GM12878 (cell line): ENCODE results near the gene AKAP9. TPM values are rescaled to one million over a fixed set of nuclear protein-coding genes. Genes with fewer than 3 reads are reported as not detected.

Experiments
- ATAC-seq: fragments of 200-7000 bp; cut with Tn5 transposase; 3 replicates; pipeline ENCODE4 v1.9.1; 2020; ENCODE audit warnings: mild to moderate bottlenecking, moderate library complexity
- BruUV-seq: library from RNA; stranded (reverse); fragments of 400-500 nt; replicated peaks from 2 replicates; lab custom pipeline; 2021; lab: Mats Ljungman, UMichigan
- CTCF ChIA-PET: fragments of 300-600 bp; sonication (Branson Sonifier 250); formaldehyde crosslinking; extraction: SDS; loops from one replicate; lab custom pipeline; 2021; ENCODE audit warnings: inconsistent platforms; lab: Yijun Ruan, JAX
- POLR2A ChIA-PET: fragments of 350-600 bp; formaldehyde crosslinking; extraction: SDS; loops from one replicate; lab custom pipeline; 2021; ENCODE audit warnings: inconsistent platforms; lab: Charles Lee
- RAD21 ChIA-PET: fragments of 300-600 bp; sonication (Branson Sonifier 250); formaldehyde crosslinking; loops from one replicate; lab custom pipeline; 2023; ENCODE audit warnings: antibody characterized with exemption; ENCODE audit not compliant: unreplicated experiment; lab: Charles Lee
- SMC1A ChIA-PET: fragments of 300-600 bp; sonication (Branson Sonifier 250); formaldehyde crosslinking; loops from one replicate; lab custom pipeline; 2023; ENCODE audit not compliant: unreplicated experiment, uncharacterized antibody; lab: Charles Lee
- DNase-seq: peaks from one replicate; pipeline ENCODE4 v3.0.0-alpha.2; 2011; ENCODE audit warnings: low read depth, low spot score
- FAIRE-seq: peaks from 3 replicates; lab custom pipeline; 2011; peaks lifted over from hg19 to GRCh38; lab: Jason Lieb, UNC
- H2AFZ ChIP-seq: 2 replicates; pipeline ENCODE4 v1.6.0; 2011; ENCODE audit warnings: low read depth, low read length, control low read depth; ENCODE audit not compliant: control insufficient read depth
- H3K27ac ChIP-seq: 2 replicates; pipeline ENCODE4 v1.5.1; 2011; ENCODE audit warnings: control low read depth; ENCODE audit not compliant: control insufficient read depth, insufficient read depth
- H3K27me3 ChIP-seq, 2 experiments: replicated peaks in 1 of 2; 2 replicates each; pipeline versions ENCODE4 v1.6.0 to v1.6.1; 2011; ENCODE audit warnings: low read length in 1 of 2; ENCODE audit not compliant: control insufficient read depth in 2 of 2, insufficient read depth in 2 of 2
- H3K36me3 ChIP-seq, 2 experiments: 2 replicates each; pipeline ENCODE4 v1.5.1; 2011; ENCODE audit warnings: low read length in 1 of 2; ENCODE audit not compliant: control insufficient read depth in 2 of 2, insufficient read depth in 2 of 2
- H3K4me1 ChIP-seq: 2 replicates; pipeline ENCODE4 v1.6.1; 2011; ENCODE audit warnings: mild to moderate bottlenecking, low read length, moderate library complexity, mixed read lengths; ENCODE audit not compliant: control insufficient read depth, insufficient read depth
- H3K4me2 ChIP-seq: 2 replicates; pipeline ENCODE4 v1.6.0; 2011; ENCODE audit warnings: control low read depth; ENCODE audit not compliant: control insufficient read depth, insufficient read depth
- H3K4me3 ChIP-seq: fragments of 200-600 bp; sonication (generic); 2 replicates; pipeline ENCODE4 v1.5.1; 2016
- H3K79me2 ChIP-seq: 2 replicates; pipeline ENCODE4 v1.6.0; 2011; ENCODE audit warnings: low read length; ENCODE audit not compliant: control insufficient read depth, insufficient read depth
- H3K9ac ChIP-seq: 2 replicates; pipeline ENCODE4 v1.8.0; 2011; ENCODE audit warnings: low read length, control low read depth, mixed read lengths; ENCODE audit not compliant: control insufficient read depth, insufficient read depth
- H3K9me3 ChIP-seq: replicated peaks from 3 replicates; pipeline ENCODE4 v1.5.1; 2011; ENCODE audit warnings: mild to moderate bottlenecking, low read length; ENCODE audit not compliant: control insufficient read depth, insufficient read depth
- H4K20me1 ChIP-seq: 2 replicates; pipeline ENCODE4 v1.6.0; 2011; ENCODE audit not compliant: control insufficient read depth, insufficient read depth
- BACH1 ChIP-seq: fragments of 450-650 bp; IDR thresholded peaks from 2 replicates; pipeline ENCODE4 v1.6.1; 2017; ENCODE audit warnings: mild to moderate bottlenecking, borderline replicate concordance
- CBX3 ChIP-seq: fragments of 200-600 bp; sonication (generic); IDR thresholded peaks from 2 replicates; pipeline ENCODE4 v1.6.1; 2016; ENCODE audit warnings: low read depth, borderline replicate concordance
- CTCF ChIP-seq, 3 experiments: IDR thresholded peaks in 2 of 3; conservative IDR thresholded peaks in 1 of 3; 2 replicates each; pipeline ENCODE4 v1.5.1; 2011; ENCODE audit warnings: low read depth in 3 of 3, low read length in 3 of 3, mild to moderate bottlenecking in 3 of 3, control low read depth in 2 of 3, moderate library complexity in 2 of 3, inconsistent platforms in 1 of 3, mixed read lengths in 1 of 3; ENCODE audit not compliant: control insufficient read depth in 2 of 3, insufficient read depth in 1 of 3; ENCODE audit errors: extremely low read depth in 1 of 3
- E2F4 ChIP-seq: IDR thresholded peaks from 2 replicates; pipeline ENCODE4 v1.6.1; 2012; ENCODE audit warnings: low read depth, low read length, improper control_type of control experiment
- HDAC2 ChIP-seq: fragments of 200-600 bp; sonication (generic); IDR thresholded peaks from 2 replicates; pipeline ENCODE4 v1.6.1; 2017
- KAT2A ChIP-seq: conservative IDR thresholded peaks from 2 replicates; pipeline ENCODE4 v1.6.1; 2011; ENCODE audit warnings: low read depth, low read length; ENCODE audit not compliant: control insufficient read depth
- KDM1A ChIP-seq: fragments of 200-600 bp; sonication (generic); IDR thresholded peaks from 2 replicates; pipeline ENCODE4 v1.6.1; 2016; ENCODE audit warnings: borderline replicate concordance
- RAD21 ChIP-seq: IDR thresholded peaks from 2 replicates; pipeline ENCODE4 v1.6.1; 2011; ENCODE audit warnings: mild to moderate bottlenecking, low read depth, low read length, moderate library complexity; ENCODE audit not compliant: insufficient read depth
- REST ChIP-seq: IDR thresholded peaks from 2 replicates; pipeline ENCODE4 v1.6.1; 2012; ENCODE audit warnings: mild to moderate bottlenecking, low read depth, low read length
- USF2 ChIP-seq: IDR thresholded peaks from 2 replicates; pipeline ENCODE4 v1.6.1; 2011; ENCODE audit warnings: low read depth, low read length, improper control_type of control experiment, borderline replicate concordance
- ZBTB33 ChIP-seq: fragments of 450-650 bp; IDR thresholded peaks from 2 replicates; pipeline ENCODE4 v1.6.1; 2017; ENCODE audit warnings: mild to moderate bottlenecking
- ZNF384 ChIP-seq: IDR thresholded peaks from 2 replicates; pipeline ENCODE4 v1.6.1; 2012; ENCODE audit warnings: low read depth, mild to moderate bottlenecking, low read length, improper control_type of control experiment, borderline replicate concordance
- WGBS: methylation state at CpG from one replicate; pipeline ENCODE4 v1.1.6; 2016; ENCODE audit warnings: low lambda C conversion rate; ENCODE audit not compliant: insufficient replicate concordance, insufficient coverage; ENCODE audit errors: missing lambda C conversion rate; 5-methylcytosine and 5-hydroxymethylcytosine counted together
- in situ Hi-C: fragments of 300-500 bp; cut with MboI; formaldehyde crosslinking; loops from 9 replicates; pipeline ENCODE4 v1.14.3; 2018; ENCODE audit warnings: mixed read lengths
- intact Hi-C: fragments of 100-400 bp; cut with micrococcal nuclease; formaldehyde crosslinking; loops from one replicate; pipeline ENCODE4 v1.14.2; 2022; ENCODE audit not compliant: unreplicated experiment
- polyA plus RNA-seq, 11 experiments: library from polyadenylated mRNA; depleted of rRNA in 4 of 11; unstranded in 6 of 11; stranded (reverse) in 5 of 11; fragments of >200 nt; fragmentation: Nextera tagmentation in 4 of 11; fragmentation: Illumina TruSeq in 1 of 11; extraction: Ambion mirVana in 4 of 11; extraction: Trizol in 1 of 11; gene quantifications; 1 replicate in 1 of 11; 2 replicates in 10 of 11; pipeline versions ENCODE4 v1.2.1 to v1.2.3, GENCODE V29; 2011 to 2016; ENCODE audit warnings: inconsistent platforms in 2 of 11, missing spikeins in 2 of 11, low read depth in 1 of 11
- total RNA-seq, 4 experiments: library from RNA; depleted of rRNA in 3 of 4; stranded (reverse); fragments of >200 nt in 3 of 4; fragmentation: Illumina TruSeq in 1 of 4; extraction: Trizol in 1 of 4; gene quantifications; 2 replicates each; pipeline versions ENCODE4 v1.2.1 to v1.2.3, GENCODE V29; 2013 to 2021

AKAP9 gene
- total and polyA plus RNA-seq, 10 of the 15 experiments (the other 5 are each of a cell fraction or from before 2014, with no cell fraction given): 21.1 to 62.8 (median 31.6) TPM

- no peak for FAIRE-seq
- TF ChIP-seq REST (no peak), CTCF (IDR thresholded peaks at IDR 0.05 in 2 of 3, conservative IDR thresholded peaks at IDR 0.05 in 1 of 3; ENCODE audit: control insufficient read depth in 2 of 3, extremely low read depth in 1 of 3, insufficient read depth in 1 of 3, low read depth in 3 of 3, low read length in 3 of 3) (no peak), E2F4 (no peak), ZBTB33 (no peak), RAD21 (no peak), HDAC2 (no peak), USF2 (no peak), KAT2A (no peak), KDM1A (no peak), BACH1 (no peak), ZNF384 (no peak), CBX3 (no peak)
- ATAC-seq: no peak
- 100% methylated on average over 3 of the region's 3 CpGs for WGBS
- BruUV-seq: no TSS peak
- no peak overlapping the region for H3K4me2 ChIP-seq
- POLR2A ChIA-PET: no interaction called here
- no peak overlapping the region for H3K9ac ChIP-seq
- H3K4me3 ChIP-seq: no peak overlapping the region
- H3K79me2 ChIP-seq: peaks cover 17% of the 10 kb centered on the region
- intact Hi-C loops: no loop called here
- H3K36me3 ChIP-seq: peaks cover 2 to 23% of the 10 kb centered on the region in 2 experiments; a peak in 2 of 4 replicates
- CTCF ChIA-PET: interaction anchor here (1.2 to 1.6 kb wide), 2 partner anchors 9 to 115 kb away, joined by 3 read pairs; no protein-coding TSS in a partner anchor
- in situ Hi-C loops: no loop called here
- no peak overlapping the region for H3K27ac ChIP-seq
- DNase-seq: no peak
- SMC1A ChIA-PET: interaction anchor here (1.1 to 2.4 kb wide), 2 partner anchors 9 to 14 kb away, joined by 4 to 5 read pairs; no protein-coding TSS in a partner anchor
- H3K4me1 ChIP-seq: no peaks in the 10 kb centered on the region
- RAD21 ChIA-PET: interaction anchor here (0.6 kb wide), 1 partner anchor 174 kb away, joined by 3 read pairs; no protein-coding TSS in a partner anchor
- H4K20me1 ChIP-seq: no peaks in the 10 kb centered on the region
- no peak overlapping the region for H2AFZ ChIP-seq
- H3K9me3 ChIP-seq: peaks cover 2% of the 10 kb centered on the region; the same call in 2 of the 3 replicates
- no peaks in the 10 kb centered on the region for H3K27me3 ChIP-seq
Observed at GRCh38 chr7:92116949-92117348, 176.3 kb downstream of the AKAP9 start.
